IPS-18a (cell line): ENCODE results near the gene LDB3.

Source experiments
- H3K27ac ChIP-seq: one replicate; pipeline ENCODE4 v1.5.1; 2013; ENCODE audit warnings: low read length
- H3K27me3 ChIP-seq: one replicate; pipeline ENCODE4 v1.6.1; 2013; ENCODE audit warnings: mild to moderate bottlenecking, low read length; ENCODE audit not compliant: control insufficient read depth, insufficient read depth
- H3K36me3 ChIP-seq: one replicate; pipeline ENCODE4 v1.6.1; 2013; ENCODE audit warnings: low read depth, low read length; ENCODE audit not compliant: control insufficient read depth
- H3K4me1 ChIP-seq: one replicate; pipeline ENCODE4 v1.6.1; 2013; ENCODE audit warnings: low read depth, low read length; ENCODE audit not compliant: control insufficient read depth
- H3K4me3 ChIP-seq: one replicate; pipeline ENCODE4 v1.5.1; 2013; ENCODE audit warnings: low read length
- H3K9ac ChIP-seq: one replicate; pipeline ENCODE4 v1.6.1; 2013; ENCODE audit warnings: mild to moderate bottlenecking, low read length, moderate library complexity
- H3K9me3 ChIP-seq: one replicate; pipeline ENCODE4 v1.6.1; 2013; ENCODE audit warnings: low read depth, low read length; ENCODE audit not compliant: control insufficient read depth

Gene LDB3

GRCh38 chr10:86692023-86692514 lies 23.8 kb downstream of the LDB3 start:
- no peak overlapping the region for H3K27ac ChIP-seq
- H3K36me3 ChIP-seq: no peaks in the 10 kb centered on the region
- peaks cover 17% of the 10 kb centered on the region for H3K4me1 ChIP-seq
- no peaks in the 10 kb centered on the region for H3K9me3 ChIP-seq
- no peak overlapping the region for H3K4me3 ChIP-seq
- peaks cover 6% of the 10 kb centered on the region for H3K27me3 ChIP-seq
- H3K9ac ChIP-seq: no peak overlapping the region

- no peak overlapping the region for H3K9ac ChIP-seq
These were observed 24.4 kb downstream of the LDB3 start for GRCh38 chr10:86692664-86693063.

GRCh38 chr10:86693275-86693674 lies 25.0 kb downstream of the LDB3 start:
- peaks cover 6% of the 10 kb centered on the region for H3K27me3 ChIP-seq

More at GRCh38 chr10:86692664-86693063, 24.4 kb downstream of the LDB3 start:
- Histone ChIP-seq H3K27me3 (peaks cover 6% of the 10 kb centered on the region), H3K9me3 (no peaks in the 10 kb centered on the region), H3K4me3 (no peak overlapping the region), H3K27ac (no peak overlapping the region), H3K36me3 (no peaks in the 10 kb centered on the region), H3K4me1 (peaks cover 17% of the 10 kb centered on the region)

GRCh38 chr10:86693721-86694369 lies 25.5 kb downstream of the LDB3 start:
- H3K27me3 ChIP-seq: peaks cover 6% of the 10 kb centered on the region
- peaks cover 12% of the 10 kb centered on the region for H3K4me1 ChIP-seq
- H3K4me3 ChIP-seq: no peak overlapping the region
- H3K27ac ChIP-seq: no peak overlapping the region
- no peaks in the 10 kb centered on the region for H3K9me3 ChIP-seq
- H3K9ac ChIP-seq: no peak overlapping the region
- H3K36me3 ChIP-seq: no peaks in the 10 kb centered on the region

More at GRCh38 chr10:86693275-86693674, 25.0 kb downstream of the LDB3 start:
- Histone ChIP-seq H3K4me1 (peaks cover 17% of the 10 kb centered on the region), H3K27ac (no peak overlapping the region), H3K36me3 (no peaks in the 10 kb centered on the region), H3K4me3 (no peak overlapping the region), H3K9ac (no peak overlapping the region), H3K9me3 (no peaks in the 10 kb centered on the region)

GRCh38 chr10:86698207-86698940 lies 30.1 kb downstream of the LDB3 start:
- Histone ChIP-seq H3K9ac (no peak overlapping the region), H3K36me3 (no peaks in the 10 kb centered on the region), H3K4me1 (peaks cover 9% of the 10 kb centered on the region), H3K9me3 (no peaks in the 10 kb centered on the region), H3K27me3 (peaks cover 6% of the 10 kb centered on the region), H3K4me3 (no peak overlapping the region), H3K27ac (no peak overlapping the region)

- Histone ChIP-seq H3K4me3 (no peak overlapping the region), H3K9ac (no peak overlapping the region), H3K4me1 (peaks cover 1% of the 10 kb centered on the region), H3K36me3 (no peaks in the 10 kb centered on the region), H3K27me3 (peaks cover 6% of the 10 kb centered on the region), H3K27ac (no peak overlapping the region), H3K9me3 (no peaks in the 10 kb centered on the region)
These were observed 30.8 kb downstream of the LDB3 start for GRCh38 chr10:86699125-86699524.

- no peaks in the 10 kb centered on the region for H3K4me1 ChIP-seq
- H3K27ac ChIP-seq: no peak overlapping the region
- H3K4me3 ChIP-seq: no peak overlapping the region
- H3K9me3 ChIP-seq: no peaks in the 10 kb centered on the region
- H3K9ac ChIP-seq: no peak overlapping the region
- H3K27me3 ChIP-seq: peaks cover 6% of the 10 kb centered on the region
- H3K36me3 ChIP-seq: no peaks in the 10 kb centered on the region
These were observed 31.2 kb downstream of the LDB3 start for GRCh38 chr10:86699541-86699940.

GRCh38 chr10:86699991-86700840 lies 31.9 kb downstream of the LDB3 start:
- Histone ChIP-seq H3K9me3 (no peaks in the 10 kb centered on the region), H3K4me1 (no peaks in the 10 kb centered on the region), H3K4me3 (no peak overlapping the region), H3K27ac (no peak overlapping the region), H3K27me3 (peaks cover 1% of the 10 kb centered on the region), H3K9ac (no peak overlapping the region), H3K36me3 (no peaks in the 10 kb centered on the region)

- Histone ChIP-seq H3K27ac (no peak overlapping the region), H3K36me3 (no peaks in the 10 kb centered on the region), H3K4me1 (peaks cover 4% of the 10 kb centered on the region)
These were observed 32.7 kb downstream of the LDB3 start for GRCh38 chr10:86700851-86701617.

GRCh38 chr10:86703176-86703575 lies 34.9 kb downstream of the LDB3 start:
- Histone ChIP-seq H3K27me3 (no peaks in the 10 kb centered on the region), H3K9ac (no peak overlapping the region), H3K27ac (no peak overlapping the region), H3K36me3 (no peaks in the 10 kb centered on the region), H3K9me3 (no peaks in the 10 kb centered on the region), H3K4me3 (no peak overlapping the region), H3K4me1 (peaks cover 5% of the 10 kb centered on the region)

More at GRCh38 chr10:86700851-86701617, 32.7 kb downstream of the LDB3 start:
- H3K4me3 ChIP-seq: no peak overlapping the region
- no peak overlapping the region for H3K9ac ChIP-seq
- no peaks in the 10 kb centered on the region for H3K27me3 ChIP-seq
- no peaks in the 10 kb centered on the region for H3K9me3 ChIP-seq

- H3K9me3 ChIP-seq: no peaks in the 10 kb centered on the region
- no peak overlapping the region for H3K4me3 ChIP-seq
- no peaks in the 10 kb centered on the region for H3K36me3 ChIP-seq
- peaks cover 12% of the 10 kb centered on the region for H3K4me1 ChIP-seq
- H3K27ac ChIP-seq: no peak overlapping the region
- no peak overlapping the region for H3K9ac ChIP-seq
- H3K27me3 ChIP-seq: no peaks in the 10 kb centered on the region
These were observed 36.8 kb downstream of the LDB3 start for GRCh38 chr10:86705139-86705538.
